ENCODE data around the gene PHACTR1.

The PHACTR1 gene

GRCh38 chr6:13001927-13002326 is 285.4 kb downstream of the PHACTR1 start:
- DNase-seq, result no peak

GRCh38 chr6:13004601-13005000 is 288.0 kb downstream of the PHACTR1 start:
- DNase-seq, result no peak

DNA sequence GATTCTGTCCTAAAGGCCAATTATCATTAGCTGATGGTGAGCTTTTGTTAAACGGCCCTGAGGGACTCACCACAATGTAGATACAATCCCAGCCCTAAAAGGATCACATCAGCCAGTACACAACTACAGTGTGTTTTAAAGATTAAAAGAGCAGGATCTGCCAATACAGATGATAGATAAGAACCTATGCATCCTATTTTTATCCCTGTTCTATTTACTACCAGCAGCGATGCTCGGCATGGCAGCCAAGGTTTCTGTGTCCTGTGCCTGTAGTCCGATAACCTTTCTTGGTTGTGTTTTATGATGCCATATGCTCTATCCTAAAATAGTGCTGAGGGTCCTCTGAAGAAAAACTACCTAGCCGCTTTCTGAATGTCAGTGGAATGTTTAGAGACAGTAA is 289.4 kb downstream of the PHACTR1 start:
- no peak for DNase-seq

- no peak for DNase-seq
Measured at GRCh38 chr6:13006578-13007300, 290.2 kb downstream of the PHACTR1 start.

DNA sequence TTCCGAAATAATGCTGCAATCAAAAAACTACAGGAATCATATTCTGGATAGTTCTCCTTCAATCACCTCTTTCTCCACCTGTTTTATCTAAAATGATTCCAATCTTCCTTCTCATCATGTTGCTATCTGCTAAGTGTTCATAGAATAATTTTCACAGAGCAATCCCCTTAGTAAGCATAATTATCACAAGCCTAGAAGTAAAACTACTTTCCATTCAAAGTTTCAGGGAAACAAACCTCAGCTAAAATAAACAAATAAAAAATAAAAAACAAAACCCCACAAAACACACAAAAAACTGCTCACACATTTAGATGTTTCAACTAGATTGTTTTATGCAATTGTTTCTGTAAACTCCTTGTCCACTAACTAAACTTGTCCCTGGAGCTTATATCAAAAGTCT is 291.2 kb downstream of the PHACTR1 start:
- DNase-seq, result no peak

GRCh38 chr6:13009031-13009430 is 292.5 kb downstream of the PHACTR1 start:
- DNase-seq, result no peak

- DNase-seq, result no peak
Measured at GRCh38 chr6:13009461-13009860, 292.9 kb downstream of the PHACTR1 start.

GRCh38 chr6:13011612-13012146 is 295.1 kb downstream of the PHACTR1 start:
- DNase-seq, result no peak

- DNase-seq, result no peak
Measured at GRCh38 chr6:13012296-13012695, 295.7 kb downstream of the PHACTR1 start.

- DNase-seq, result no peak
Measured at GRCh38 chr6:13012977-13013680, 296.6 kb downstream of the PHACTR1 start.

DNA sequence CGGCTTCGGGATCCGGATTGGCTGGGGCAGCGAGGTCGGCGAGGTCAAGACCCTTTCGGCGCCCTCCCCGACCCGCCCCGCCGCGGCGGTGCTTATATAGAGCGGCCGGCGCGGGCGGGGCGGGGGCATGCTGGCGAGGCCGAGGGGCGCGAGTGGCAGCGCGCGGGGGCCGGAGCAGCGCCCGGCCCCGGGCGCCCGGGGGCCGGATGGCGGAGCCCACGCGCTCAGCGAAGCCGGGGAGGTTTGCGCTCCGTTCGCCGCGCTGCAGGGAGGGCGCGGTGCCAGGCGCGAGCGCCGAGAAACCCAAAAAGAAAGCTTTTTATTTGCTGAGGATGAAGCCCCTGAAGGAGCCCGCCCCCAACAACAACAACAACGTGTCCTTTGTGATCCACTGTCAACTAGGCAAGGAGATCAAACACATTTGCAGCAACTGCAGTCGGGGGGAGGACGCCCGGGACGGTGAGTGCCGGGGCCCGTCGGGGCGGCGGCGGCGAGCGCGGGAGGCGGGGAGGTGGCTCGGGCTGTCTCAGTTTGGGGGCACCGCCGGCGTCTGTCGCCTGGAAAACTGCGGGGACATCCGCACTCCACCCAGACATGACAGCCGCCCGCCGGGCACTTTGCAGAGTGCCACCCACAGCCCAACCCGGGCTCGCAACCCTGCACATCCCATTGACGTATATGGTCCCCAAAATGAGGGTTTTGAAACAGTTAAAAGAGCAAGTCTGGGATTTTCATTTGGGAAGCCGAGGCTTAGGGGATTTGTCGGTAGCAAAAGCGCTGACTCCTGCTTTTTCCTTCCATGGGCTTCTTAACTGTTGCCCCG is 297.3 kb downstream of the PHACTR1 start:
- no peak for DNase-seq

DNA sequence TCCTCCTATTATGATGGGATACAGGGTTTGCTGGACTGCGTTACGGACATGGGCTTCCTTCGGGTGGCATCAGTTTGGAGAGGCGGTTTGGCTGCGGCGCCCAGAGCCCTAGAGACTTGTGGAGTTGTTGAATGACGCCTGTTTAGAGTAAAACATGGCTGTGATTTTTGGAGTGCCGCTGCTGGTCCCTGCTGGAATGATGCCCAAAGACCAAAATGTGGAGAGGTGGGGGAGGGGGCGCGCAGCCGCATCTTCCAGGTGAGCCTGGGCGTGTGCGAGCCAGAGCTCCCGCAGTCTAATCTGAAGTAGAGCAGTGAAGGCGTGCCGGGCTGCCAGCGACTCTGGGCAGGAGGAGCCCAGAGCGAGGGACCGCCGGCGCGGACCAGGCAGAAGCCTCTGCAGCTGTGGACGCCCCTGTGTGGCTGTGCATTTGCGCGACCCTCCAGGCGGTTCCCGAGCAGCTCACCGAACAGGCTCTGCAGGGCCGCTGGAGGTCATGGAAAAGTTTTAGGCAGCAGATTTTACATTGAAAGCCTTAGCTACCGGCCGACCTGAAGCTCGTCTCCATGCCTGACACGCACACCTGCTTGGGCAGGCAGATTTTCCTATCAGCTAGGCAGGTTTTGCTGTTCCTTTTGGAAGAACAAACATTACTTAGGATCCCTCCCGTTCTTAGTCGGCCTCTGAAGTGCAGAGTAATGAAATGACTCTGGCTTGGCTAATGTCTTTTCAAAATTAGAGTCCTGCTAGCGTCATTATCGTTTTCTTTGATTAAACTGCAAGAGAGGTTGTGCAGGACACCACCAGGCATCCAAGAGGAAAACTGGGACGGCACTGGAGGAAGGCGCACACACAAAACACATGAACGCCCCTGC is 298.2 kb downstream of the PHACTR1 start:
- no peak for DNase-seq

GRCh38 chr6:13015379-13015681 is 298.8 kb downstream of the PHACTR1 start:
- DNase-seq, result no peak

GRCh38 chr6:13024616-13025015 is 308.0 kb downstream of the PHACTR1 start:
- DNase-seq, result no peak

DNA sequence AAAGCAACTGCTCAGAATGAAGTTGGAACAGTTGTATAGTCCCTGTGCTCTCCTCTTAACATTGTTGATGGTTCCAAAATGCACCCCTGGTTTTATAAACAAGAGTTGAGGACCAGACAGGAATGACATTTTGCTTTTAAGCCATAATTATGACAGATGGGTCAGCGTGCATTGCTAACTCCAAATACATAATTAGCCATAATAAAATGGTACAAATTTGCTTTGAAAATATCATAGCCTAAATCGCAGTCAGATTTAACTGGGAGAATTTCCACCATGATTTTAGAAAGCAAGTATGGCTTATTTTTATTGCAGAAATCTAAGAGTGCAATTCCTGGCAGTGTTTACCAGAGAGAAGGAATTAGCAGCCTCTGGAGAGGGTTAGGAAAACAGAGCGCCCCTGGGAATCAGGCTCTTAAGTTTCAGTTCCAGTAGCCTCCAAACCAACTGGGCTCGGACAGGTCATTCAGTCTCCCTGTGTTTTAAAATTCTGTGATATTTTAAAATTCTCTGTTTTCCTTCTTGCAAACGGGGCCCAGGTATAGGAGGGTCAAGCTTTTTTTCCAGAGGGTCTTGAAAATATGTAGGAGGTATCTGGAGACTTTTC is 309.4 kb downstream of the PHACTR1 start:
- DNase-seq, result no peak

GRCh38 chr6:13026557-13026956 is 310.0 kb downstream of the PHACTR1 start:
- no peak for DNase-seq

DNA sequence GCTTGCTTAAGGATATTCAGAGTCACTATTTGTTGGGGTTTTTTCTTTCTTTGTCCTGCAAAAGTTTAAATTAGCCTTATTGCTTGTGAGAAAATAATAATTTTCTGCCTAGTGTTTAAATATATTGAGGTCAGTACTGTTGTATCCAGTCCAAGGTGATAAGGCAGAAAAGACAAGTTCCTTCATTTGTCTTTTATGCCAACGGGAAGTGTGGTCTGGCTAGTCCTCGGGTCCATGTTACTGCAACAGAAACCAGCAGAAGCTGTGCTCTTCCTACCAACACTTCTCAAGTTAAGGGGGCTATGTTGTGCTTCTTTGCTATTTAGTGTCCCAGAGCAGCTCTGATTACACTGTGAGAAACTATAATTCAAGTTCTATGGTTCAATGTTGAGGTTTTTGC is 310.6 kb downstream of the PHACTR1 start:
- no peak for DNase-seq

DNA sequence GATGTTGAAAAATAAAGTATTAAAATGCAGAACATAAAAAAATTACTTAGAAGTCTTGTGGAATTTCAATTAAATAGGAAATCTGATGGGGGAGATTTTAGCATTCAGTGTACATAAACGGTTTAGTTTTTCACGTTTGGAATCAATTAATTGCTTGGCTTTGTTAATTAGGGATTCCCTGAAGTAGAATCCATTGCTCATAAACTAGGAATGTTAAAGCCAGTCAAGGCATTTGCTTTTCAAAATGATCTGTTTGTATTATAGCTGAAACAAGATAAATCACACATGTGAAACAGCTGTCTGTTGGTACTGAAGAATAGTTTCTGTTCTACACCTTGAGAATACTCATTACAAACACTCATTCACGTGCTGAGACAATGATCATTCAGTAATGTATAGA is 313.8 kb downstream of the PHACTR1 start:
- DNase-seq, result no peak

GRCh38 chr6:13032566-13032965 is 316.0 kb downstream of the PHACTR1 start:
- DNase-seq, result no peak

- DNase-seq, result no peak
Measured at GRCh38 chr6:13033145-13033544, 316.6 kb downstream of the PHACTR1 start.

DNA sequence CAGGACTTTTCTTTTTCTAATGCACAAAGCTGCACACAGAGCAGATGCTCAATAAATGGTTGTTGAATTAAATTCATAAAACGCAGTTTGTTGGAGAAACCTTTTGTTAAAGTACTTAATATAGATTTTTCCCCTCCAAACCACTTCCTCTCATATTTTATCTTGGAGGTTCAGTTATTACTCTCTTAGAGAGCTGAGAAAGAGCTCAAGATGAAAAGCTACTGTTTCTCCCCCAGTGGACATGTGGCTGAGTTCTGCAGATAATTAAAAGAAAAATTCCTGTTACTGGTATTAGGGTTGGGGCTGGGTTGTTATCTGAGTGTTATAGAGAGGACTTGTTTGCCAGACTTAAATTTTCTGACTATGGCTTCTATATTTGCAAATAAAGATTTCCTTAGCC is 317.7 kb downstream of the PHACTR1 start:
- DNase-seq, result no peak

DNA sequence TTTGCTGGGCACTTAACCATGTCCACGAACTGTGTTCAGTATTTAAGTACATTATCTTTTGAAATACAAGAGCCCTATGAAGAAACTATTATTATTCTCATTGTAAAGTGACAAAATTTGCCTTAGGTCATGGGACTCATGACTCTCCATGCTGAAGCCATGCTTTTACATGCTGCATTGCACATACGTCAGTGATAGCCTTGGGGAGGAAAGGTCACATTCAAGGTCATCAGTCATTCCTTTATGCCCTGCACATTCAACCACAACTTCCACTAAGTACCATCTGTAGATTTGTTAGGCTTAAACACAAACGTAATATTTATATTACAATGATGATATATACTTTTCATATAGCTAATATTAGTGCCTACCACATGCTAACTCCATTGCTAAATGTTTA is 319.0 kb downstream of the PHACTR1 start:
- DNase-seq, result no peak
